Panc1 (cell line): ENCODE measurements around the gene GALNT18. TPM values are rescaled to one million over a fixed set of nuclear protein-coding genes. Genes with fewer than 3 reads are reported as not detected.

Experiments used
- ATAC-seq: fragments of 200-7000 bp; cut with Tn5 transposase; 2 replicates; pipeline ENCODE4 v1.9.1; 2020; ENCODE audit warnings: mild to moderate bottlenecking, moderate library complexity
- BruUV-seq: library from RNA; stranded (reverse); fragments of 400-500 nt; replicated peaks from 2 replicates; lab custom pipeline; 2021; lab: Mats Ljungman, UMichigan
- CTCF ChIA-PET: fragments of 300-600 bp; sonication (Branson Sonifier 250); formaldehyde crosslinking; loops from one replicate; lab custom pipeline; 2022; ENCODE audit warnings: antibody characterized with exemption; lab: Charles Lee
- POLR2A ChIA-PET: fragments of 300-600 bp; sonication (Branson Sonifier 250); formaldehyde crosslinking; loops from one replicate; lab custom pipeline; 2022; ENCODE audit warnings: antibody characterized with exemption; lab: Charles Lee
- DNase-seq: peaks from one replicate; pipeline ENCODE4 v3.0.0-alpha.2; 2010; ENCODE audit warnings: low read depth, low spot score
- H3K27ac ChIP-seq: 2 replicates; pipeline ENCODE4 v1.5.1; 2011; ENCODE audit warnings: mild to moderate bottlenecking, low read length, inconsistent platforms
- H3K27me3 ChIP-seq: fragments of 200-500 bp; sonication (Bioruptor generic); 2 replicates; pipeline ENCODE4 v1.6.0; 2014; ENCODE audit warnings: low read length, inconsistent platforms; ENCODE audit not compliant: control insufficient read depth, insufficient read depth
- H3K36me3 ChIP-seq: fragments of 200-500 bp; sonication (Bioruptor generic); 2 replicates; pipeline ENCODE4 v1.5.1; 2014; ENCODE audit warnings: inconsistent platforms, mild to moderate bottlenecking, low read length, moderate library complexity; ENCODE audit not compliant: control insufficient read depth, insufficient read depth
- H3K4me1 ChIP-seq: 2 replicates; pipeline ENCODE4 v1.5.1; 2011; ENCODE audit warnings: inconsistent platforms, mild to moderate bottlenecking, low read length, moderate library complexity; ENCODE audit not compliant: control insufficient read depth, insufficient read depth
- H3K4me3 ChIP-seq, 2 experiments: 2 replicates each; pipeline ENCODE4 v1.5.1; 2011 to 2012; ENCODE audit warnings: low read depth in 2 of 2, low read length in 2 of 2, mild to moderate bottlenecking in 2 of 2, inconsistent platforms in 1 of 2, moderate library complexity in 1 of 2
- H3K9me3 ChIP-seq: fragments of 200-500 bp; sonication (Bioruptor generic); 2 replicates; pipeline ENCODE4 v1.5.1; 2014; ENCODE audit warnings: low read depth, mild to moderate bottlenecking, inconsistent platforms, low read length, moderate library complexity; ENCODE audit not compliant: control insufficient read depth, insufficient read depth
- CTCF ChIP-seq: fragments of 450-650 bp; IDR thresholded peaks from 2 replicates; pipeline ENCODE4 v1.5.1; 2017; ENCODE audit warnings: mild to moderate bottlenecking
- POLR2AphosphoS5 ChIP-seq: IDR thresholded peaks from 2 replicates; pipeline ENCODE4 v1.6.1; 2012; ENCODE audit warnings: mild to moderate bottlenecking, low read depth, low read length, moderate library complexity
- REST ChIP-seq, 2 experiments: IDR thresholded peaks; 2 replicates each; pipeline ENCODE4 v1.6.1; 2011 to 2012; ENCODE audit warnings: low read depth in 2 of 2, control low read depth in 1 of 2, low read length in 1 of 2, mild to moderate bottlenecking in 1 of 2, moderate library complexity in 1 of 2; ENCODE audit not compliant: insufficient read depth in 1 of 2
- SIN3A ChIP-seq: IDR thresholded peaks from 2 replicates; pipeline ENCODE4 v1.6.1; 2012; ENCODE audit warnings: low read depth, mild to moderate bottlenecking, low read length, moderate library complexity, borderline replicate concordance; ENCODE audit not compliant: insufficient read depth
- TCF7L2 ChIP-seq: IDR thresholded peaks from 2 replicates; pipeline ENCODE4 v1.6.1; 2011; ENCODE audit warnings: mild to moderate bottlenecking, low read depth, low read length, inconsistent platforms
- in situ Hi-C: cut with HindIII; loops from 2 replicates; pipeline ENCODE4 v1.10.0; 2016; ENCODE audit warnings: low sequenced_read_pairs, low pct_unique_long_range_greater_than_20kb
- intact Hi-C: fragments of 100-400 bp; cut with micrococcal nuclease; formaldehyde crosslinking; loops from one replicate; pipeline ENCODE4 v1.10.0; 2022; ENCODE audit not compliant: unreplicated experiment
- total RNA-seq: library from RNA; stranded (reverse); gene quantifications from one replicate; pipeline ENCODE4 v1.2.1, GENCODE V29; 2021; ENCODE audit not compliant: unreplicated experiment

The GALNT18 gene
- total RNA-seq, 1 experiment from 2014 or later = 8.6 TPM

- ATAC-seq = no peak
- ChIA-PET CTCF (no interaction called here), POLR2A (no interaction called here)
- Histone ChIP-seq H3K36me3 (no peaks in the 10 kb centered on the region), H3K9me3 (no peaks in the 10 kb centered on the region), H3K27ac (no peak overlapping the region), H3K4me3 (no peak overlapping the region), H3K4me1 (no peaks in the 10 kb centered on the region), H3K27me3 (no peaks in the 10 kb centered on the region)
- DNase-seq = no peak
- BruUV-seq = no TSS peak
- TF ChIP-seq TCF7L2 (no peak), SIN3A (no peak)
- in situ Hi-C loops = no loop called here
- intact Hi-C loops = no loop called here
Measured at GRCh38 chr11:11463405-11463804, 158.4 kb downstream of the GALNT18 start.

DNA sequence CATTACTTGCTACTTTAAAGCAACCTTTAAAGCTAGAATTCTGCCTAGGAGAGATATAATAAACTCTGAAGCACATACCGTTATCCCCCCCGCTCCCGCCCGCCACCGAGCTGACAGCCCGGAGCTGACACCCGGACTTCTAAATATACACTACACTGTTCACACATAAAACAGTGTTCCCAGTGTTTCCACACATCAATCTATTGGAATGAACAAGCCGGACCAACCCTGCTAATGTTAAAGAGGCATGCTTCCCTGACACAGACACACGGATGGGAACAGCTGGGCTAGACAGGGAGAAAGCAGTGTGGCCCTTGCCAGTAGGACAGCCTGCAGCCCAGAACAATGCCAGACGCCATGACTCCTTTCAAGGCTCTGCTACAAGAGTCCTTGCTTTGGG is 160.3 kb downstream of the GALNT18 start:
- Histone ChIP-seq H3K27me3 (no peaks in the 10 kb centered on the region), H3K9me3 (no peaks in the 10 kb centered on the region), H3K36me3 (no peaks in the 10 kb centered on the region), H3K4me1 (no peaks in the 10 kb centered on the region), H3K27ac (no peak overlapping the region), H3K4me3 (no peak overlapping the region)
- no TSS peak for BruUV-seq
- intact Hi-C loops = no loop called here
- ATAC-seq (no peak), DNase-seq (no peak)
- CTCF ChIA-PET = no interaction called here
- POLR2A ChIA-PET = no interaction called here
- in situ Hi-C loops = no loop called here
- TF ChIP-seq POLR2AphosphoS5 (no peak), TCF7L2 (no peak), CTCF (no peak), REST (IDR thresholded peaks at IDR 0.05; ENCODE audit: insufficient read depth in 1 of 2, low read depth in 2 of 2, low read length in 1 of 2) (no peak), SIN3A (no peak)

DNA sequence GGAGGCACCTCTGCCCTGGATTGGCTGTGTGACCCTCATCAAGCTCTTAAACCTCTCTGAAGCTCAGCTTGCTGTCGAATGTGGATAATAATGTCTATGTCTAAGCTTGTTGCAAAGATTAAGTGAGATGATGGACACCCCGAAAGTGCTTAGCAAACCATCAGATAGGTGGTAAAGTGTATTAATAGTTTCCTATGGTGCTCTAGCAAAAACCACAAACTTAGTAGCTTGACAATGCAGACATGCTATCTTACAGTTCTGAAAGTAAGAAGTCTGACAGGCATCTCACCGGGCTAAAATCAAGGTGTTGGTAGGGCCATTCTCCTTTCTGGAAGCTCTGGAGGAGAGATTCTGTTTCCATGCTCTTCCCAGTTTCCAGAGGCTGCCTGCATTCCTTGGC is 162.2 kb downstream of the GALNT18 start:
- H3K4me1 ChIP-seq = no peaks in the 10 kb centered on the region
- H3K27me3 ChIP-seq = no peaks in the 10 kb centered on the region
- intact Hi-C loops = no loop called here
- H3K36me3 ChIP-seq = no peaks in the 10 kb centered on the region
- H3K9me3 ChIP-seq = no peaks in the 10 kb centered on the region
- CTCF ChIA-PET = no interaction called here
- no peak for TF ChIP-seq SIN3A
- no peak for TF ChIP-seq REST (IDR thresholded peaks at IDR 0.05; ENCODE audit: insufficient read depth in 1 of 2, low read depth in 2 of 2, low read length in 1 of 2)
- no peak for TF ChIP-seq TCF7L2
- no peak for TF ChIP-seq CTCF
- TF ChIP-seq POLR2AphosphoS5 = no peak
- no TSS peak for BruUV-seq
- no peak for ATAC-seq
- H3K27ac ChIP-seq = no peak overlapping the region
- no peak for DNase-seq
- in situ Hi-C loops = no loop called here
- POLR2A ChIA-PET = no interaction called here
- no peak overlapping the region for H3K4me3 ChIP-seq
